ENCODE results near the gene ZNF100.
"Not testable (repeated sequence)": the region's sequence is repeated elsewhere in the genome, so short reads cannot be mapped to it uniquely, and the experiment has no call there.

The ZNF100 gene

GRCh38 chr19:21767065-21767800, at the start of gene ZNF100:
Gene ZNF100, minus strand, starts transcription at chr19:21767579. Its CDS starts 150 bp downstream, at chr19:21767429.
- Histone ChIP-seq H3K9me3 (ENCODE audit: control insufficient read depth, low read length) (no peaks in the 10 kb centered on the region), H3K4me1 (ENCODE audit: control insufficient read depth, insufficient read depth, low read length) (peaks cover 4% of the 10 kb centered on the region), H3K9ac (ENCODE audit: low read length) (peak within 1 kb of the TSS; percentile 85), H3K36me3 (ENCODE audit: control insufficient read depth, insufficient read depth, low read length) (no peaks in the 10 kb centered on the region), H3K4me3 (ENCODE audit: low read length) (peak within 1 kb of the TSS; percentile 70), H3K27me3 (ENCODE audit: control insufficient read depth, insufficient read depth, low read length) (no peaks in the 10 kb centered on the region)

- Histone ChIP-seq H3K27me3 (ENCODE audit: control insufficient read depth, insufficient read depth, low read length) (no peaks in the 10 kb centered on the region), H3K9ac (ENCODE audit: low read length) (no peak overlapping the region), H3K36me3 (ENCODE audit: control insufficient read depth, insufficient read depth, low read length) (peaks cover 12% of the 10 kb centered on the region), H3K9me3 (ENCODE audit: control insufficient read depth, low read length) (peaks cover 33% of the 10 kb centered on the region), H3K4me3 (ENCODE audit: low read length) (no peak overlapping the region), H3K4me1 (ENCODE audit: control insufficient read depth, insufficient read depth, low read length) (no peaks in the 10 kb centered on the region)
These were observed 45.1 kb upstream of the ZNF100 start for GRCh38 chr19:21812448-21812847.

- not testable (repeated sequence) for H3K4me3 ChIP-seq (ENCODE audit: low read length)
These were observed 41.1 kb upstream of the ZNF100 start for GRCh38 chr19:21808400-21809000.

GRCh38 chr19:21789466-21790085, 22.2 kb upstream of the ZNF100 start:
- no peak overlapping the region for H3K4me3 ChIP-seq (ENCODE audit: low read length)
- no peaks in the 10 kb centered on the region for H3K9me3 ChIP-seq (ENCODE audit: control insufficient read depth, low read length)
- H3K4me1 ChIP-seq (ENCODE audit: control insufficient read depth, insufficient read depth, low read length), result no peaks in the 10 kb centered on the region
- H3K36me3 ChIP-seq (ENCODE audit: control insufficient read depth, insufficient read depth, low read length), result no peaks in the 10 kb centered on the region
- no peaks in the 10 kb centered on the region for H3K27me3 ChIP-seq (ENCODE audit: control insufficient read depth, insufficient read depth, low read length)
- no peak overlapping the region for H3K9ac ChIP-seq (ENCODE audit: low read length)

More at GRCh38 chr19:21808400-21809000, 41.1 kb upstream of the ZNF100 start:
- peaks cover 32% of the 10 kb centered on the region for H3K9me3 ChIP-seq (ENCODE audit: control insufficient read depth, low read length)
- not testable (repeated sequence) for H3K36me3 ChIP-seq (ENCODE audit: control insufficient read depth, insufficient read depth, low read length); H3K9ac ChIP-seq (ENCODE audit: low read length); H3K4me1 ChIP-seq (ENCODE audit: control insufficient read depth, insufficient read depth, low read length); H3K27me3 ChIP-seq (ENCODE audit: control insufficient read depth, insufficient read depth, low read length)

GRCh38 chr19:21786936-21787335, 19.6 kb upstream of the ZNF100 start:
- H3K9ac ChIP-seq (ENCODE audit: low read length), result no peak overlapping the region
- H3K4me1 ChIP-seq (ENCODE audit: control insufficient read depth, insufficient read depth, low read length), result no peaks in the 10 kb centered on the region
- H3K27me3 ChIP-seq (ENCODE audit: control insufficient read depth, insufficient read depth, low read length), result no peaks in the 10 kb centered on the region
- H3K36me3 ChIP-seq (ENCODE audit: control insufficient read depth, insufficient read depth, low read length), result no peaks in the 10 kb centered on the region
- H3K4me3 ChIP-seq (ENCODE audit: low read length), result no peak overlapping the region
- no peaks in the 10 kb centered on the region for H3K9me3 ChIP-seq (ENCODE audit: control insufficient read depth, low read length)

- H3K4me1 ChIP-seq (ENCODE audit: control insufficient read depth, insufficient read depth, low read length); H3K4me3 ChIP-seq (ENCODE audit: low read length); H3K9ac ChIP-seq (ENCODE audit: low read length); H3K36me3 ChIP-seq (ENCODE audit: control insufficient read depth, insufficient read depth, low read length); H3K27me3 ChIP-seq (ENCODE audit: control insufficient read depth, insufficient read depth, low read length); H3K9me3 ChIP-seq (ENCODE audit: control insufficient read depth, low read length): not testable (repeated sequence)
These were observed 8.4 kb upstream of the ZNF100 start for GRCh38 chr19:21775792-21776191.

GRCh38 chr19:21766705-21767064, 694 bp downstream of the ZNF100 start:
- H3K27me3 ChIP-seq (ENCODE audit: control insufficient read depth, insufficient read depth, low read length); H3K36me3 ChIP-seq (ENCODE audit: control insufficient read depth, insufficient read depth, low read length); H3K9me3 ChIP-seq (ENCODE audit: control insufficient read depth, low read length); H3K4me1 ChIP-seq (ENCODE audit: control insufficient read depth, insufficient read depth, low read length): not testable (repeated sequence)
- Histone ChIP-seq H3K9ac (ENCODE audit: low read length) (peak overlapping the region; percentile 85), H3K4me3 (ENCODE audit: low read length) (peak overlapping the region; percentile 70)

- H3K9ac ChIP-seq (ENCODE audit: low read length), result no peak overlapping the region
- H3K27me3 ChIP-seq (ENCODE audit: control insufficient read depth, insufficient read depth, low read length), result no peaks in the 10 kb centered on the region
- no peak overlapping the region for H3K4me3 ChIP-seq (ENCODE audit: low read length)
- peaks cover 4% of the 10 kb centered on the region for H3K4me1 ChIP-seq (ENCODE audit: control insufficient read depth, insufficient read depth, low read length)
- H3K36me3 ChIP-seq (ENCODE audit: control insufficient read depth, insufficient read depth, low read length), result no peaks in the 10 kb centered on the region
- H3K9me3 ChIP-seq (ENCODE audit: control insufficient read depth, low read length), result no peaks in the 10 kb centered on the region
These were observed 2.2 kb downstream of the ZNF100 start for GRCh38 chr19:21765151-21765550.

GRCh38 chr19:21761547-21761946, 5.8 kb downstream of the ZNF100 start:
- not testable (repeated sequence) for H3K9me3 ChIP-seq (ENCODE audit: control insufficient read depth, low read length)

GRCh38 chr19:21758296-21758695, 9.1 kb downstream of the ZNF100 start:
- no peak overlapping the region for H3K4me3 ChIP-seq (ENCODE audit: low read length)
- no peak overlapping the region for H3K9ac ChIP-seq (ENCODE audit: low read length)
- no peaks in the 10 kb centered on the region for H3K4me1 ChIP-seq (ENCODE audit: control insufficient read depth, insufficient read depth, low read length)
- H3K9me3 ChIP-seq (ENCODE audit: control insufficient read depth, low read length), result no peaks in the 10 kb centered on the region
- H3K36me3 ChIP-seq (ENCODE audit: control insufficient read depth, insufficient read depth, low read length), result no peaks in the 10 kb centered on the region
- H3K27me3 ChIP-seq (ENCODE audit: control insufficient read depth, insufficient read depth, low read length), result no peaks in the 10 kb centered on the region

More at GRCh38 chr19:21761547-21761946, 5.8 kb downstream of the ZNF100 start:
- not testable (repeated sequence) for H3K4me3 ChIP-seq (ENCODE audit: low read length); H3K36me3 ChIP-seq (ENCODE audit: control insufficient read depth, insufficient read depth, low read length); H3K27me3 ChIP-seq (ENCODE audit: control insufficient read depth, insufficient read depth, low read length); H3K9ac ChIP-seq (ENCODE audit: low read length); H3K4me1 ChIP-seq (ENCODE audit: control insufficient read depth, insufficient read depth, low read length)

GRCh38 chr19:21755555-21755954, 11.8 kb downstream of the ZNF100 start:
- H3K4me3 ChIP-seq (ENCODE audit: low read length); H3K27me3 ChIP-seq (ENCODE audit: control insufficient read depth, insufficient read depth, low read length); H3K4me1 ChIP-seq (ENCODE audit: control insufficient read depth, insufficient read depth, low read length); H3K9me3 ChIP-seq (ENCODE audit: control insufficient read depth, low read length); H3K36me3 ChIP-seq (ENCODE audit: control insufficient read depth, insufficient read depth, low read length); H3K9ac ChIP-seq (ENCODE audit: low read length): not testable (repeated sequence)

GRCh38 chr19:21751384-21751783, 16.0 kb downstream of the ZNF100 start:
- H3K9me3 ChIP-seq (ENCODE audit: control insufficient read depth, low read length), result no peaks in the 10 kb centered on the region
- no peaks in the 10 kb centered on the region for H3K36me3 ChIP-seq (ENCODE audit: control insufficient read depth, insufficient read depth, low read length)
- no peaks in the 10 kb centered on the region for H3K4me1 ChIP-seq (ENCODE audit: control insufficient read depth, insufficient read depth, low read length)
- H3K4me3 ChIP-seq (ENCODE audit: low read length), result no peak overlapping the region
- no peak overlapping the region for H3K9ac ChIP-seq (ENCODE audit: low read length)
- no peaks in the 10 kb centered on the region for H3K27me3 ChIP-seq (ENCODE audit: control insufficient read depth, insufficient read depth, low read length)
